Natural killer cell (primary cell): Measurements from ENCODE around the gene RAI14. TPM values are rescaled to one million over a fixed set of nuclear protein-coding genes. Genes with fewer than 3 reads are reported as not detected.

Experiments
- ATAC-seq, 3 donors: fragments of 150-1000 bp in 2 of 3; fragments of 200-7000 bp in 1 of 3; cut with Tn5 transposase; 1 replicate in 1 of 3; 2 replicates in 2 of 3; pipeline ENCODE4 v1.10.0; 2021; ENCODE audit warnings: mild to moderate bottlenecking in 2 of 3, moderate library complexity in 2 of 3
- DNase-seq, 2 donors: peaks; one replicate each; pipeline versions ENCODE4 v3.0.0 to v3.0.0-alpha.2; 2013 to 2021; ENCODE audit warnings: mixed read lengths in 1 of 2
- H3K27ac ChIP-seq: one replicate; pipeline ENCODE4 v1.5.1; 2013; ENCODE audit warnings: mild to moderate bottlenecking, low read length
- H3K27me3 ChIP-seq: one replicate; pipeline ENCODE4 v1.6.1; 2013; ENCODE audit warnings: low read length; ENCODE audit not compliant: control insufficient read depth, insufficient read depth
- H3K36me3 ChIP-seq: one replicate; pipeline ENCODE4 v1.6.1; 2013; ENCODE audit warnings: low read length; ENCODE audit not compliant: control insufficient read depth, insufficient read depth
- H3K4me1 ChIP-seq: one replicate; pipeline ENCODE4 v1.6.1; 2013; ENCODE audit warnings: low read length; ENCODE audit not compliant: control insufficient read depth, insufficient read depth
- H3K4me3 ChIP-seq: one replicate; pipeline ENCODE4 v1.5.1; 2013; ENCODE audit warnings: low read length
- H3K9me3 ChIP-seq: one replicate; pipeline ENCODE4 v1.6.1; 2013; ENCODE audit warnings: low read length; ENCODE audit not compliant: control insufficient read depth, insufficient read depth
- H3K27ac Mint-ChIP-seq, 2 donors: one replicate each; pipeline ENCODE4 v1.8.0; 2022; ENCODE audit warnings: mild to moderate bottlenecking in 2 of 2, mixed read lengths in 2 of 2, moderate library complexity in 1 of 2
- H3K27me3 Mint-ChIP-seq, 2 donors: one replicate each; pipeline ENCODE4 v1.8.0; 2022; ENCODE audit warnings: low read depth in 2 of 2, mixed read lengths in 2 of 2
- H3K36me3 Mint-ChIP-seq: one replicate; pipeline ENCODE4 v1.8.0; 2022; ENCODE audit warnings: mixed read lengths
- H3K4me1 Mint-ChIP-seq, 2 donors: one replicate each; pipeline ENCODE4 v1.8.0; 2022; ENCODE audit warnings: mixed read lengths in 2 of 2
- H3K4me3 Mint-ChIP-seq: one replicate; pipeline ENCODE4 v1.8.0; 2022; ENCODE audit warnings: mild to moderate bottlenecking, moderate library complexity, mixed read lengths
- H3K9me3 Mint-ChIP-seq, 2 donors: one replicate each; pipeline ENCODE4 v1.8.0; 2022; ENCODE audit warnings: mixed read lengths in 2 of 2
- WGBS: methylation state at CpG from one replicate; pipeline ENCODE4 v1.1.7; 2013; ENCODE audit warnings: missing lambda C conversion rate; ENCODE audit not compliant: insufficient coverage; 5-methylcytosine and 5-hydroxymethylcytosine counted together
- intact Hi-C: fragments of 100-400 bp; cut with micrococcal nuclease; formaldehyde crosslinking; loops from one replicate; pipeline ENCODE4 v1.14.2; 2022
- total RNA-seq, 4 donors: library from RNA; stranded (reverse); fragments of 120-200 nt in 1 of 4; gene quantifications; one replicate each; pipeline versions ENCODE4 v1.2.3 to v1.2.4, GENCODE V29; 2013 to 2022
- TF ChIP-seq, protein P1 (sequence below): fragments of 200-600 bp; IDR thresholded peaks from one replicate; pipeline ENCODE4 v1.8.0; 2022; ENCODE audit warnings: antibody characterized with exemption

RAI14 gene
- total RNA-seq, 3 donors from 2014 or later (not counting 1 experiment from before 2014, with no cell fraction given): 0.40 to 2.9 (median 2.8) TPM

DNA sequence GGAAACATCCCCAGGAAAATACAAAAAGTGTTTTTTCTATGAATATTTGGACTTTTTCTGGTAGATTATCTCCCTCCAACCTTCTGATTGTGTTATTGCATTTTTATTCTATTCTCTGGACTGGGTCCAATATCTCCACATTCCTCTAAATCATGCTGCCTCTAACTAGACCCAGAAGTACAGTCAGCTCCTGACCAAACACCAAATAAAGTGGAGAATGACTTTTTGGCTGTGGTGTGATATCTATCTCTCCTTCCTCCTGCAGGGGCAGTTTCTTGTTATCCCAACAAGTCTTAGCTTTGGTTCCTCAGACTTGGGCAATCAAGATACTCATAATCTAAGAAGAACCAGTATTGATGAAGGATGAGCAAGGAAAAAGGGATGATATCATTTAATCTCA lies 3.2 kb upstream of the RAI14 start:
- no peaks in the 10 kb centered on the region for H3K36me3 ChIP-seq
- no peaks in the 10 kb centered on the region for H3K9me3 ChIP-seq
- DNase-seq: no peak
- H3K27me3 ChIP-seq: peaks cover 5% of the 10 kb centered on the region
- Mint-ChIP-seq H3K4me1 (peaks cover 20 to 23% of the 10 kb centered on the region in 2 donors), H3K27ac (no peak overlapping the region), H3K36me3 (no peaks in the 10 kb centered on the region), H3K27me3 (peaks cover 9 to 19% of the 10 kb centered on the region in 2 donors), H3K9me3 (no peaks in the 10 kb centered on the region), H3K4me3 (no peak overlapping the region)
- ATAC-seq: no peak
- no peak overlapping the region for H3K4me3 ChIP-seq
- intact Hi-C loops: no loop called here
- no peak overlapping the region for H3K27ac ChIP-seq
- TF ChIP-seq, protein P1, sequence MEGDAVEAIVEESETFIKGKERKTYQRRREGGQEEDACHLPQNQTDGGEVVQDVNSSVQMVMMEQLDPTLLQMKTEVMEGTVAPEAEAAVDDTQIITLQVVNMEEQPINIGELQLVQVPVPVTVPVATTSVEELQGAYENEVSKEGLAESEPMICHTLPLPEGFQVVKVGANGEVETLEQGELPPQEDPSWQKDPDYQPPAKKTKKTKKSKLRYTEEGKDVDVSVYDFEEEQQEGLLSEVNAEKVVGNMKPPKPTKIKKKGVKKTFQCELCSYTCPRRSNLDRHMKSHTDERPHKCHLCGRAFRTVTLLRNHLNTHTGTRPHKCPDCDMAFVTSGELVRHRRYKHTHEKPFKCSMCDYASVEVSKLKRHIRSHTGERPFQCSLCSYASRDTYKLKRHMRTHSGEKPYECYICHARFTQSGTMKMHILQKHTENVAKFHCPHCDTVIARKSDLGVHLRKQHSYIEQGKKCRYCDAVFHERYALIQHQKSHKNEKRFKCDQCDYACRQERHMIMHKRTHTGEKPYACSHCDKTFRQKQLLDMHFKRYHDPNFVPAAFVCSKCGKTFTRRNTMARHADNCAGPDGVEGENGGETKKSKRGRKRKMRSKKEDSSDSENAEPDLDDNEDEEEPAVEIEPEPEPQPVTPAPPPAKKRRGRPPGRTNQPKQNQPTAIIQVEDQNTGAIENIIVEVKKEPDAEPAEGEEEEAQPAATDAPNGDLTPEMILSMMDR: no peak
- H3K4me1 ChIP-seq: peaks cover 17% of the 10 kb centered on the region

DNA sequence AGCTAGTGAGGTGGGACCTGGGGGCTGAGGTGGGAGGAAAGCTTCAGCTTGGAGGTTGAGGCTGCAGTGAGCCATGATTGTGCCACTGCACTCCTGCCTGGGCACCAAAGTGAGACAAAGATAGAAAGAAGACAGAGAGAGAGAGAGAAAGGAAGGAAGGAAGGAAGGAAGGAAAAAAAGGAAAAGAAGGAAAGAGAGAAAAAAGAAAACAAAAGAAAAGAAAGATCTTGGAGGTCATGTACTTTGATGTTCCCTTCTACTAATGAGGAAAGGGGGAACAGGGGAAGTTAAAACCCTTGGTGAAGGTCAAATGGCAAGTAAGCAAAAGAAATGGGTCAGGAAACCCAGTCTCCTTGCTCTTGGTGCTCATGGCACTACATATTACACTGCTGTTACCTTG lies 2.4 kb upstream of the RAI14 start:
- Histone ChIP-seq H3K4me1 (peaks cover 17% of the 10 kb centered on the region), H3K27me3 (peaks cover 8% of the 10 kb centered on the region), H3K4me3 (no peak overlapping the region), H3K27ac (no peak overlapping the region), H3K36me3 (no peaks in the 10 kb centered on the region), H3K9me3 (no peaks in the 10 kb centered on the region)
- intact Hi-C loops: no loop called here
- Mint-ChIP-seq H3K27me3 (peaks cover 9 to 15% of the 10 kb centered on the region in 2 donors), H3K4me3 (no peak overlapping the region), H3K27ac (no peak overlapping the region), H3K9me3 (no peaks in the 10 kb centered on the region), H3K36me3 (no peaks in the 10 kb centered on the region), H3K4me1 (peaks cover 21 to 25% of the 10 kb centered on the region in 2 donors)
- ATAC-seq: no peak
- TF ChIP-seq, protein P1: no peak
- no peak for DNase-seq

DNA sequence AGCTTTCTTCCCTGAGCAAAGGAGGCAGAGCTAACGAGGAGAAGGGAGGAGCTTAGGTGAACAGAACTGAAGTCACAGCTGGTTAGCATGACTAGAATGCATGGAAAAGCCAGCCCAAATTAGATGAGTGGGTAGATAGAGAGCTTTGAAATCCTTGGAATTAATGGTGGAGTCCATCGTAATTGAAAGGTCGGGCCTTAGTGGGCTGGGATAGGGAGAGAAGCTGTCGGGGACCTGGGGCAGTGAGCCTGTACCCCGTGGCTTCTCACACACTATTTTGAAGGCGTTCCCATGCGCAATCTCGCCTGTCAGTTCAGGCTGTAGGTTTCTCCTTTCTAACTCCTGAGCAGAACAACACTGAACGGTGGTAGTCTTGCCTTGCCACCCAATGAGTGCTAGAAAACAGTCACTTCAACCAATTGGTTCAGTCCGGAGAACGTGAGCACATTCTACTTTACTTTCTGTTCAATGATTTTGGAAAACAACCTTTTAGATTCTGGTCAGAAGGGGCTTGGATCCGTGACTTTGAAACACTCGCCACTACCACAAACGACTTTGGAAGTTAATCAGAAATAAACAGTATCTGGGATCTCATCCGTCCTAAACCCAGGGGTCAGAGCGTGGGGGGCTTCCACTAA lies 655 bp upstream of the RAI14 start:
- DNase-seq: peak in 1 of 2 donors; percentile 57
- WGBS: 3% methylated on average over 16 of the region's 16 CpGs
- H3K36me3 Mint-ChIP-seq: no peaks in the 10 kb centered on the region
- Histone ChIP-seq H3K9me3 (no peaks in the 10 kb centered on the region), H3K4me3 (peak overlapping the region; percentile 35), H3K27ac (no peak overlapping the region), H3K4me1 (peaks cover 17% of the 10 kb centered on the region), H3K27me3 (peaks cover 8% of the 10 kb centered on the region), H3K36me3 (no peaks in the 10 kb centered on the region)
- H3K27me3 Mint-ChIP-seq: peaks cover 6 to 16% of the 10 kb centered on the region in 2 donors
- peaks cover 21 to 25% of the 10 kb centered on the region in 2 donors for H3K4me1 Mint-ChIP-seq
- peak overlapping the region; percentile 97 for H3K4me3 Mint-ChIP-seq
- H3K27ac Mint-ChIP-seq: peak overlapping the region; percentile 77 to 88
- ATAC-seq: peak; percentile 45 to 76 (median 72)
- intact Hi-C loops: loop anchor here (1.0 kb wide), 1 partner anchor 42 kb away; no protein-coding TSS in a partner anchor
- TF ChIP-seq, protein P1: no peak
- H3K9me3 Mint-ChIP-seq: no peaks in the 10 kb centered on the region
